Measurements from ENCODE around the gene SOWAHD.
"Not testable (repeated sequence)": the region's sequence is repeated elsewhere in the genome, so short reads cannot be mapped to it uniquely, and the experiment has no call there.

Gene SOWAHD, protein sequence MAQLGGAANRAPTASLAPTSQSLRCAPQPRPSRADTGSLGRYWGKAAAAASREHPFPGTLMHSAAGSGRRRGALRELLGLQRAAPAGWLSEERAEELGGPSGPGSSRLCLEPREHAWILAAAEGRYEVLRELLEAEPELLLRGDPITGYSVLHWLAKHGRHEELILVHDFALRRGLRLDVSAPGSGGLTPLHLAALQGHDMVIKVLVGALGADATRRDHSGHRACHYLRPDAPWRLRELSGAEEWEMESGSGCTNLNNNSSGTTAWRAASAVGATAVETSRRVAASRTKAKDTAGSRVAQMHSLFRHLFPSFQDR

DNA sequence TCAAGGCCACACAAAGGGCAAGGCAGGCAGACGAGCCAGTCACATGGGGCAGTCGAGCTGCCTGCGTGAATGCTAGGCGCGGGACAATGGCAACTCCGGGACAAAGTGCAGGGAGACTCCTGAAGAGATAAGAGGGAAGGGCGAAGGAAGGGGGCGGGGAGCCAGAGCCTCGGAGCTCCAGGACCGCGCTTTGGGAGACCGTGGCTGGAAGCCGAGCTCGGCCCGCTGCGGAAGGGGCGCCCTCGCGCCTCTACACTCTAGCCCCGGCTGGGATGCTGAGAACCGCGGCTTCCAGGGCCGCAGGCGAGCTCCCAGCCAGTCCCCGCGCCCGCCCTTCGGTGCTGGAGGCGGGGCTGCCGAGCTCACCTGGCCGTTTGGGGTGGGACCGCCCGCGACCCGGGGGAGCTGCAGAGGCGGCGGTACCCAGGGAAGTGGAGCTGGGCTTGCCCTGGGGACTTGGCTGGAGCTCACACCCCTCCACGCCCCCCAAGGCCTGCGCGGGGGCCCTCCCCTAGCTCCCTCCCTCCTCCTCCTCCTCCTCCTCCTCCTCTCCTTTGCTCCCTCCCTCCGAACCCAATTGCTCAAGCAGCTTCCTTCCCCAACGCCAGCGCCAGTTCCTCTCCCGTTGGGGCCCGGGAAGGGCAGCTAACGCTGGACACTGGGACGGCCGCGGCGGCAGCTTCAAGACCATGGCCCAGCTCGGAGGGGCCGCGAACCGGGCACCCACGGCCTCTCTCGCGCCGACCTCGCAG lies at the start of gene SOWAHD:
SOWAHD (plus strand) TSS at position 610 of the 752 bp plus-strand sequence; CDS start at position 690, 80 bp downstream.
- no peak for DNase-seq (ENCODE audit: low spot score)

DNA sequence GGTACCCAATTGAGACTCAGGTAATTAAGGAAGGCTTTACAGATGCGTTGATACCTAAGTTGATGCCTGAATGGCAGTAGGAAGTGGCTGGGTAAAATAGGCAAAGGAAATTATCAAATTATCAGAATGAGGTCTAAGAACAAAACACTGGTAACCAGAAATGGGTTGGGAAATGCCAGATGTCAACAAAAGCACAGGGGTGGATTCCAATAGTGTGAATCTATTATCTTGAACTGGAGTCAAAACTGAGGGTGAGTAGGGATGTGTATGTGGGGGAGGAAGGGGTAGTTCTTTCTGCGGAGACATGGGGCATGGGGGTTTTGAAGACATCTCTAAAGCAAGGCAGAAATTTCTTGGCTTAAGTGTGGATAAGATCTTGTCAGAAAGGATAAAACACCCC lies 49.5 kb upstream of the SOWAHD start:
- peak; percentile 61 for DNase-seq (ENCODE audit: low spot score)

DNA sequence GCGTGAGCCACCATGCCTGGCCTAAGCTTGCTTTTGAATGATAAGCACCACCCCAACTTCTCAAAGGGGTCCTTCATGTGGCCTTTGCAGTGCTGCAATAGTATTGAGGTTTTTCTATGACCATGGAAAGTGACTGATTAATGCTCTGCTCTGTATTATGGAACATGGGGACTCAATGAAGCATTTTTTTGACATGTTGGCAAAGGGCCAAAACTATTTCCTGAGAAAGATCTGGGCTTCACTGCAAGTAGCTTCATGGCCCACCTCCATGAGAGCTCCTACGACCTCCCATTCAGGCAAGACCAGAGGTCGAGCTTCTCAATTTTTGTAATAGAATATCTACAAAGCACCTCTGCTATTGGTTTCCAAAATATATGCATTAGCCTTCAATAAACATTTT lies 48.8 kb upstream of the SOWAHD start:
- no peak for DNase-seq (ENCODE audit: low spot score)

DNA sequence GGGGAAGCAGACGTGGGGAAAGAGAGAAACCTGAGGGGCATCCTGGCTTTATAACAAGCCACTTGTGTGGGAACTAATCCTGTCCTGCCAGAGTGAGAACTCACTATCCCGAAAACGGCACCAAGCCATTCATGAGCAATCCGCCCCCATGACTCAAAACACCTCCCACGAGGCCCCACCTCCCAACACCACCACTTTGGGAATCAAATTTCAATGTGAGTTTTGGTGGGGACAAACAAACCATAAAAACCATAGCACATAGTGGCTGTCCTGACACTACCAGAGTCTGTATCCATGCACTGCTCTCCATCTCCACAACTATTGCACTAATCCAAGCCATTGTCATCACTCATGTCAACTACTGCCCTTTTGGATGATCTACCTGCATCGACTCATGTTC lies 36.9 kb upstream of the SOWAHD start:
- no peak for DNase-seq (ENCODE audit: low spot score)

DNA sequence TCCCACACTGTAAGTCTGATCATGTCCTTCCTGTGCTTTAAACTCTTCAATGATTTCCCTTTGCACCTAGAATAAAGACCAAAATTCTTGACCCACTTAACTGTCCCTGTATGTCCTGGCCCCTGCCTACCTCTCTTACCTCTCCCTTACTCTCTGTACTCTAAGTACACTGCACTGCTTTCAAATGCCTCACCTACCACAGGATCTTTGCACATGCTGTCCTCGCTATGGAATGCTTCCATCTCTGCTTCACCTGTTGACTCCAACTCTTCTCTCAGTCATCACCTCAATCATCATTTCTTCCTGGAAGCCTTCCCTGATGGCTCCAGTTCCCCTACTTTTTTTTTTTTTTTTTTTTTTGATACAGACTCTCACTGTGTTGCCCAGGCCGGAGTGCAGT lies 36.5 kb upstream of the SOWAHD start:
- DNase-seq (ENCODE audit: low spot score) = no peak

DNA sequence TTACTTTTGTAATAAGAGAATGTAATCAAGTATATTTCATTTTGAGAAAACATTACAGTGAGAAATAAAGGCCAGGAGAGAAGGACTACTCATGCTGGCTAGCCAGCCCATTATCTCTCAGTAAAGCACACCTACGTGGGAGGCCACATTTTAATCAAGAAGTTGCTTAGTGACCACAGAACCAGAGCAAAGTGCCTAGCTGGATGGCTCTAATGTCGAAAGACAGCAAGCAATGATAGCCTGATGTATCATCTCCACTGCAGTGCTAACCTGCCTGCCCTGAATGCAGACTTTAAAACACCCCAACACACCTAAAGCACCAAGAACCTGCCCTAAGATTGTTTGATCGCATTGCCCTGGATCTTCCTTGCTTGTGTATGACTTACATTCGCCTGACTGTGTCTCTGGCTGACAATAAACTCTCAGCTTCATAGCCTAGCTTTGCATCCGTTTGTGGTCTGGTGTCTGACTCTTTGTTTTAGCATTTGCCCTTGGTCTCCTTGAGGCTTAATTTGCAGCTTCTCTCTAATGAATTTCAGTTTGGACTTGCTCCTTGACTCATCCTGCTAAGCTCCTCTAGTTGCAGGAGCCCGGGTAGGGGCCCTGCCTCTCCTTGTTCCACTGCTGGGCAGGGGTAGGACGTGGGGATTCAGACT lies 31.4 kb upstream of the SOWAHD start:
- no peak for DNase-seq (ENCODE audit: low spot score)

DNA sequence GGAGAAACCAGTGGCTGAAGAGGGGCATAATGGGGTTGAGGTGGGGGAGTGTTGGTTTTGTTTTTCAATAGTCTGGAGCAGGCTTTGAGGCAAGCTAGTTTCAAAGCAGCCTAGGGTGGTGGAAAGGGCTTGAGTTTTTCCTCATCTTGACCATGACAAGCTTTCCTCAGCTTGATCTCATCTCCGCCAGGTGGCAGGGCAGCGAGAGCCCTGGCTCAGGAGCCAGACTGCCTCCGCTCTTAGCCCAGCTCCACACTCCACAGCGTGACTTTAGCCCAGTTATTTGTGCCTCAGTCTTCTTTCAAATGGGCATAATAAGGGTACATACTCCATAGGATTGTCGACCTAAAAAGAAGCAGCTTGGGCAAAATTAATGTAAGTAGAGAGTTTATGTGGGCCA lies 29.9 kb upstream of the SOWAHD start:
- DNase-seq (ENCODE audit: low spot score) = no peak

DNA sequence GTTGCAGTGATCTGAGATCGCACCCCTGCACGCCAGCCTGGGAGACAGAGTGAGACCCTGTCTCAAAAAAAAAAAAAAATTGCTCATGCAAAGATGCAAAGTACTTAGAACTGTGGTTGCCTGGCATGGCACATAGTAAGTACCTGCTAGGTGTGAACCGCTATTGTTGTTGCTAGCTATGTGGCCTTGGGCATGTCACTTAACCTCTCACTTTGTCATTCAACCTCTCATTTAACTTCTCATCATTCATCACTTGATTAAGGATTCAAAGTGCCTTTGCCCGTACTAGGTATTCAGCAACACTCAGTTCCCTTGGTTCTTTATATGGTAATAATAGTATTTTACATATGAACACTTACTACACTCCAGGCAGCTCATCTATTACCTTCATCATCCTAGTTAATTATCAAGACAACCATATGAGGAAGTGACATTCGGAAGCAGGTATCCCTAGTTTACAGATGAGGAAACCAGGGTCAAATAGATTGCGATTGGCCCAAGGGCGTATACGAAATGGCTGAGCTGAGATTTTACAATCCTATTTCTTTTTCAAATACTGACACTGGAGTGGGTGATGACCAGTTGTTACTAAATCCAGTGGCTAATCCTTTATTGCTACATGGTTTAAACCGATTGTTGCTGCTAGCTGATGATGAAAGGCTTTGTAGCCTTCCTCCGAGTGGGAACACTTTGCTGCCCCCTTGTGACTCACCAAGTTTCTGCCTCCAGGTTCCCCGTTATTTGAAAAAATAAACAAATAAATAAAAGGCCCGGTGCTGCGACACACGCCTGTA lies 28.8 kb upstream of the SOWAHD start:
- DNase-seq (ENCODE audit: low spot score) = peak; percentile 57

DNA sequence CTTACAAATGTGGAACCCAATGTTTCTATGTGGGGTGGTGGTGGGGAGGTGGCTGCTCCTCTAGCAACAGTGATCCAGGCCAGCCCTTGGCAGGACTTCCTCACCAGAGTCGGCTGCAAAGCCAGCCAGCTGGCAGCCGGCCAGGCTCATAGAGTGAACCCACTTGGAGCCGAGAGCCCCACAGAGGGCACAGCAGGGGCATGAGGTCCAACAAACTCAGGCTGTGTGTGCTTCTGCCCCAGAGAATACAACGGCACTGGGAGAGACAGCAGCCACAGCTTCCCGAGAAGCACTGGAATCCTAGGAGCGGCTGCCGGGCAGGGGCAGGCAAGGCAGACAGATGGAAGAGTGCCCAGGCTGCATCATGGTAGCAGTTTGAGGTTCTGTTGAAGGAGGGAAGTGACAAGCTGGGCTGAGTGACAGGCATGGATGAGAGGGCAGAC lies 23.5 kb upstream of the SOWAHD start:
- no peak for DNase-seq (ENCODE audit: low spot score)

DNA sequence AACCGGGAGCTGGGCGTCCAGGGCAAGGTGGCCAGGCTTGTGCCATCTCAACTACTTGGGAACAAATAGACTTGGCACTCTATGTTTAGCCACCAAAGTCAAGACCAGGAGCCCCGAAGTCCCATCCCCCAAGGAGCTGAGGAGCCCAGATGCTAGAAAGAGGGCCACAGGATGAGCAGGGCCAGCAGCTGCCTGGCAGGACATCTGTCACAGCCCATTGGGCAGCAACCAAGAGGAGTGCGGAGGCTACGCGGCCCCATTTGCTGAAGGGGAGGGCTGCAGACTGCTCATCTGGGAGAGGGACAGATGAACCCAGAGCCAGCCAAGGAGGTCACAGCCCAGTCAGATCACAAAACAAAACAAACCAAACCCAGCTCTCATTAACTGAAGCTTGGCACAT lies 22.9 kb upstream of the SOWAHD start:
- no peak for DNase-seq (ENCODE audit: low spot score)

DNA sequence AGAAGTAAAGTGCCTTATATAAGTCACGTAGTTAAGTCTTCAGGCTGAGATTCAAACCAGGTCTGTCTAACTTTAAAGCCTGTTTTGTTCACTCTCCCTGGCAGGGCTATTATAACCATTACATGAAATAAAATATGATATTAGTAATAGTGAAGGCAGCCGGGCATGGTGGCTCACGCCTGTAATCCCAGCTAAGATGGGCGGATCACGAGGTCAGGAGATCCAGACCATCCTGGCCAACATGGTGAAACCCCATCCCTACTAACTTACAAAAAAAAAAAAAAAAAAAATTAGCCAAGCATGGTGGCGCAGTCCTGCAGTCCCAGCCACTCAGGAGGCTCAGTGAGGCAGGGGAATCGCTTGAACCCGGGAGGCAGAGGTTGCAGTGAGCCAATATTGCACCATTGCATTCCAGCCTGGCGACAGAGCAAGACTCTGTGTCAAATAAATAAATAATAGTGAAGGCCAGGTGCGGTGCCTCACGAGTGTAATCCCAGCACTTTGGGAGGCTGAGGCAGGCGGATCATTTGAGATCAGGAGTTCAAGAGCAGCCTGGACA lies 22.1 kb upstream of the SOWAHD start:
- DNase-seq (ENCODE audit: low spot score) = no peak

DNA sequence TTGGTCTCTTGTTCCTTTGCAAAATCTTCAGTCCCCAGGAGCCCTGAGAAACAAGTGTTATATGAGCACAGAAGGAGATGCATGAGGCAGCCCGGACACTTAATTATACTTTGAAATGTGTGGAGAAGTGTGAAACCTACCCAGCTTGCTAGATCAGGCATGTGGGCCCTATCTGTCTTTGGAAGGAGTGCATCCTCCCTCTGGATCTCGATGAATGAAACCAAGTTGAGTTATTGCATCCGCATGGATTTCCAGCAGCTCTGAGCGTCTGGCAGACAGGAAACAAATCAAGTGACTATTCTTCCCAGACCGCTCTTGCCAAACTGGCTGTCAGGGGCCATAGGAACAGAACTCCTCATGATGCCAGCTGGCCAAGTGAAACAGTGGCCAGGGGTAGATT lies 19.6 kb upstream of the SOWAHD start:
- DNase-seq (ENCODE audit: low spot score) = no peak

DNA sequence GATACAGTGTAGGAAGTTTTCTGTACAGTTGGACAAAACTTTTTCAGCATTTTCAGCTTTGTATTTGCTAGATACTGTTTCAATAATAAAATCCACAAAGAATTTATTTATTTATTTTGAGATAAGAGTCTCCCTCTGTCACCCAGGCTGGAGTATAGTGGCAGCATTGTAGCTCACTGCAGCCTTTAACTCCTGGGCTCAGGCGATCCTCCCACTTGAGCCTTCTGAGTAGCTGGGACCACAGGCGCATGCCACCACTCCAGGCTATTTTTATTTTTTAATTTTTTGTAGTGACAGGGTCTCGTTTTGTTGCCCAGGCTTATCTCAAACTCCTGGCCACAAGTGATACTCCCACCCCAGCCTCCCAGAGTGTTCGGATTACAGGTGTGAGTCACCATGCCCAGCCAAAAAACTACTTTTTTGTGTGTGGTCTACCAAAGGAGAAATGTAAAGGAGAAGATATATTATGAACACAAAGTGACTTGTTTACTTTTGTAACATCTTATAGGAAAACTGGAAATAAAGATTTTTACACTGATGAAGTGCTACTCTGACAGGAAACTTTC lies 13.0 kb upstream of the SOWAHD start:
- DNase-seq (ENCODE audit: low spot score) = no peak

DNA sequence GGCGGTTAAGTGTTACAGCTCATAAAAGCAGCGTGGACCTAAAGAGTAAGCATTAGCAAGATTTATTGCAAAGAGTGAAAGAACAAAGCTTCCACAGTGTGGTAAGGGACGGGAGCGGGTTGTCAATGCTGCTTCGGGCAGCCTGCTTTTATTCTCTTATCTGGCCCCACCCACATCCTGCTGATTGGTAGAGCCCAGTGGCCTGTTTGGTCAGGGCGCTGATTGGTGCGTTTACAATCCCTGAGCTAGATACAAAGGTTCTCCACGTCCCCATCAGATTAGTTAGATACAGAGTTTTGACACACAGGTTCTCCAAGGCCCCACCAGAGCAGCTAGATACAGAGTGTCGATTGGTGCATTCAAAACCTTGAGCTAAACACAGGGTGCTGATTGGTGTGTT lies 8.3 kb upstream of the SOWAHD start:
- not testable (repeated sequence) for DNase-seq (ENCODE audit: low spot score)

DNA sequence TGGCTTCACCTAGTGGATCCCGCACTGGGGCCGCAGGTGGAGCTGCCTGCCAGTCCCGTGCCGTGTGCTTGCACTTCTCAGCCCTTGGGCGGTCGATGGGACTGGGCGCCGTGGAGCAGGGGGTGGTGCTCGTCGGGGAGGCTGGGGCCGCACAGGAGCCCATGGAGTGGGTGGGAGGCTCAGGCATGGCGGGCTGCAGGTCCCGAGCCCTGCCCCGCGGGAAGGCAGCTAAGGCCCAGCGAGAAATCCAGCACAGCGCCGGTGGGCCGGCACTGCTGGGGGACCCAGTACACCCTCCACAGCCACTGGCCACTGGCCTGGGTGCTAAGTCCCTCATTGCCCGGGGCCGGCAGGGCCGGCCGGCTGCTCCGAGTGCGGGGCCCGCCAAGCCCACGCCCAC lies 7.6 kb upstream of the SOWAHD start:
- not testable (repeated sequence) for DNase-seq (ENCODE audit: low spot score)

DNA sequence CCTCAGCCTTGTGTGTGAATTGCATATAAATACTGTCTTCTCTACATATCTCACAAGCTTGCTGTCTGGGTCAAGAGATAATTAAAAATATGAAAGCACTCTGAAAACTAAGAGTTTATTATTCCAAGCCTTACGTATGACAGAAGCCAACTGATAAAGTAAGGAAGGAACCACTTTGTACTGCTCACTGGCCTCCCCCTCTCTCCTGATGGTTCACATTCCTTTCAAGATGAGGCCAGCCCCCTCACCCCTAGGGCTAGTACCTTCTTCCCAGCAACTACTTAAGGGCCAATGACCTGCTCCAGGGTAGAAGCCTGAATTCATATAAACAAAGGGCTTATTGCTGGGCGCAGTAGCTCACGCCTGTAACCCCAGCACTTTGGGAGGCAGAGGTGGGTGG lies 5.4 kb upstream of the SOWAHD start:
- no peak for DNase-seq (ENCODE audit: low spot score)

DNA sequence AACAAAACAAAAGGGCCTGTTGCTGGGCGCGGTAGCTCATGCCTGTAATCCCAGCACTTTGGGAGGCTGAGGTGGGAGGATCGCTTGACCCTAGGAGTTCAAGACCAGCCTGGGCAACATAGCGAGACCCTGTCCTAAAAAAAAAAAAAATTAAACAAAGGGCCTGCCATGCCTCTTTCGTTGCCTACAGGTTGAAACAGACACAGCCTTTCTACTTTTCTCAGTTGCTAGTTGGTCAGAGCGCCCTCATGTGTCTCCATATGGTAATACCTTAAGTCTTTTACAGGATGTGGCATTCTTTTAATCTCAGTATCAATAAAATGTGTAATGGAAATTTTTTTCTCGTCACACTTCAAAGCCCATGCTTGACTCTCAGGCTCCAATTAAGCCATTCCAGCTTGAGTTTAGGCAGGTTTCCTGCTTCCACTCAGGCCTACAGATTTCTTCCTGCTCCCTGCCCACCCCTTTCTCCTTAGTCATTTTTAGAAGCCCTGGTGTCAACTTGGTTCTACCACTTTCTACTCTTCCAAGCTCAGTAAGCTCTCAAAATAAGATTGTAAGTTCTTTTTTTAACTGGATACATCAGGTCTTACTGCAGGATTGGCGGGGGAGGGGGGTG lies 4.6 kb upstream of the SOWAHD start:
- DNase-seq (ENCODE audit: low spot score) = no peak

DNA sequence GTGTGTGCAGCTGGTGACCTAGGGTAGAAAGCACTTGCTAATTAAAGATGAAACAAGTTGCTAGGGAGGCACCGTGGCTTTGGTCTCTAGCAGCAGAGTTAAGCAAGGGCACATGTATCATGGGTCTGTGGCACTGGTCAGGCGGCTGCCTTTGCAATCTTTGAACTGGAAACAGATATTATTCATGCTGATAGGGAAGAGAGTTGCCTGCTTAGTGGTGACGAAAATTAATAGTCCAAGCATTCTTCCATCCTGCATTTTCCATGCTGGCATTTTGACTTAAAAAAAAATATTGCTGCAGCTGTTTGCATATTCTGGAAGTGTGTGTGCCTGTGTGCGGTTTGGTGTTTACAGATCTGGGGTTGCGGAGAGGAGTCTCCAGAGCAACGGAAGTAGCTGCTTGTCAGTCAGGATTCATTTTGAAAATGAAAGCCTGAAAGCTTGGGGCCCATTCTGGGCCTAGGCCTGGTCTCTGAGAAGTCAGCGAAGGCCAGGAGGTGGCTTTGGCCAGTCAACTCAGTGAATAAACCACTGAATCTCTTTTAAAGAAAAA lies 2.3 kb upstream of the SOWAHD start:
- no peak for DNase-seq (ENCODE audit: low spot score)

DNA sequence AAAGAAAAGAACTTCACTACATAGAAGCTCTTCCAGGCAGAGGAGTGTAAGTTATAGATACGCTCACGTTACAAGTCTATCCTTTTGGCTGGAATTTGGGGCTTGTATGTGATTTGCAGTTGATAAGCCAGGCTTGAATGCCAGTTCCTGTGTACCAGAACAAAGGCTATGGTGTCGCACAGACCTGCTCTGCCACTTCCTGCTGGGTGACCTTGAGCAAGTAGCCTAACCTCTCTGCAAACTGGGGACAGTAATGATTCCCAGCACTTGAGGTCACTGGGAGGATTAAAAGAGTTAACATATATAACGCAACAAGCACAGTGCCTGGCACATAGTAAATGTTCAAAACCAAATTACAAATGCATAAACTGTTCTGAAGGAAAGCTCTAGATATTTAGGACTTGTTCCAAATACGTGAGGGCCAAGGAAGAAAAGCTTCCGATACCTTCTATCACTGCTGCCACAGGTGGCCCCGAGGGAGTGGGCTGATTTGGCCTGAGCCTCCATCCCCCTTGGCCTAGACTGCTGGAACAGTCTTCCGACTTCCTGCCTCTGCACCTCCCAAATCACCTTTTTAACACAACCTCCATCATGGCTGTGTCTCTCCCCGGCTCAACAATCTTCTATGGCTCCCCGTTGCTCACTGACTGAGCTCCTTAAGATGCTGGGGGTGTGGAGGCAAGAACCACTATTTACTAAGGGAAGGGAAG lies 1.3 kb upstream of the SOWAHD start:
- no peak for DNase-seq (ENCODE audit: low spot score)

DNA sequence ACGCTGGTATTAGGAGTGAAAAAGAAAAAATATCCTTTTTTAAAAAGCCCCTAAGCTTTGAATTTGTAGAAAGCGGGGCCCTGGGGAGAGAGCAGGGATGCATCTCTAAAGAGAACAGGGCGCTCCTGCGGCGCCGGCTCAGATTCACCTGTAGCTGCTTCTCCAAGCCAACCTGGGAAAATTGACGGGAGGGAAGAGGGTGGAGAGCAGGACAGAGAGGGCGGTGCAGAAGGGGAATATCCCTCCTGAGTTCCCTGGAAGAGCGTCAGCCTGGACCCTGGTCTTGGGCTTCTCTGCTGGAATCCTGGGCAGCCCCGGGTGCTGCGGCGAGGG lies 776 bp upstream of the SOWAHD start:
- no peak for DNase-seq (ENCODE audit: low spot score)

Measured in AG08395 (cell line).